NT2/D1 (cell line): ENCODE results near the gene LZTS2.

Source experiments
- DNase-seq: peaks from one replicate; pipeline ENCODE4 v3.0.0-alpha.2; 2011; ENCODE audit warnings: low read depth, low spot score
- H3K27me3 ChIP-seq: 2 replicates; pipeline ENCODE4 v1.6.0; 2011; ENCODE audit warnings: mild to moderate bottlenecking; ENCODE audit not compliant: insufficient read length, insufficient read depth
- H3K36me3 ChIP-seq: 2 replicates; pipeline ENCODE4 v1.6.1; 2011; ENCODE audit warnings: mild to moderate bottlenecking, low read length, mixed read lengths; ENCODE audit not compliant: insufficient read depth, insufficient read length
- H3K4me1 ChIP-seq: 2 replicates; pipeline ENCODE4 v1.5.1; 2011; ENCODE audit not compliant: insufficient read depth, insufficient read length
- H3K4me3 ChIP-seq: 2 replicates; pipeline ENCODE4 v1.5.1; 2011; ENCODE audit warnings: low read depth; ENCODE audit not compliant: insufficient read length
- H3K9ac ChIP-seq: 2 replicates; pipeline ENCODE4 v1.6.0; 2011; ENCODE audit warnings: low read depth; ENCODE audit not compliant: insufficient read length
- H3K9me3 ChIP-seq: 2 replicates; pipeline ENCODE4 v1.5.1; 2011; ENCODE audit warnings: mild to moderate bottlenecking, low read length; ENCODE audit not compliant: insufficient read depth
- SUZ12 ChIP-seq: IDR thresholded peaks from 2 replicates; pipeline ENCODE4 v1.6.1; 2011; ENCODE audit not compliant: insufficient read length, insufficient read depth; ENCODE audit errors: extremely low read depth
- YY1 ChIP-seq: IDR thresholded peaks from 2 replicates; pipeline ENCODE4 v1.6.1; 2011; ENCODE audit not compliant: insufficient read length, insufficient read depth
- ZNF274 ChIP-seq: IDR thresholded peaks from 2 replicates; pipeline ENCODE4 v1.6.1; 2011; ENCODE audit warnings: mild to moderate bottlenecking, low read depth, low read length

The LZTS2 gene

GRCh38 chr10:100996678-100997359 is 2.8 kb upstream of the LZTS2 start:
- Histone ChIP-seq H3K9ac (peak overlapping the region; percentile 91), H3K4me3 (peak overlapping the region; percentile 66), H3K36me3 (peaks cover 32% of the 10 kb centered on the region), H3K27me3 (no peaks in the 10 kb centered on the region), H3K9me3 (no peaks in the 10 kb centered on the region), H3K4me1 (peaks cover 12% of the 10 kb centered on the region)
- TF ChIP-seq YY1 (no peak), SUZ12 (no peak), ZNF274 (no peak)
- DNase-seq: no peak

GRCh38 chr10:100997360-100998182 is 2.0 kb upstream of the LZTS2 start:
- H3K9ac ChIP-seq: peak overlapping the region; percentile 91
- DNase-seq: peak; percentile 68
- H3K36me3 ChIP-seq: peaks cover 37% of the 10 kb centered on the region
- H3K4me3 ChIP-seq: peak overlapping the region; percentile 66
- no peaks in the 10 kb centered on the region for H3K9me3 ChIP-seq
- no peak for TF ChIP-seq SUZ12
- TF ChIP-seq ZNF274: no peak
- no peak for TF ChIP-seq YY1
- H3K4me1 ChIP-seq: peaks cover 12% of the 10 kb centered on the region
- no peaks in the 10 kb centered on the region for H3K27me3 ChIP-seq

- H3K4me3 ChIP-seq: peak overlapping the region; percentile 66
- no peaks in the 10 kb centered on the region for H3K27me3 ChIP-seq
- TF ChIP-seq SUZ12: no peak
- no peak for TF ChIP-seq YY1
- no peak for TF ChIP-seq ZNF274
- peaks cover 38% of the 10 kb centered on the region for H3K36me3 ChIP-seq
- DNase-seq: no peak
- peaks cover 12% of the 10 kb centered on the region for H3K4me1 ChIP-seq
- H3K9ac ChIP-seq: peak overlapping the region; percentile 91
- no peaks in the 10 kb centered on the region for H3K9me3 ChIP-seq
Measured at GRCh38 chr10:100998183-100998990, 1.2 kb upstream of the LZTS2 start.

- H3K4me3 ChIP-seq: peak overlapping the region; percentile 66
- no peak for DNase-seq
- peaks cover 12% of the 10 kb centered on the region for H3K4me1 ChIP-seq
- TF ChIP-seq SUZ12: no peak
- TF ChIP-seq ZNF274: no peak
- TF ChIP-seq YY1: no peak
- H3K36me3 ChIP-seq: peaks cover 38% of the 10 kb centered on the region
- no peaks in the 10 kb centered on the region for H3K9me3 ChIP-seq
- peak overlapping the region; percentile 91 for H3K9ac ChIP-seq
- H3K27me3 ChIP-seq: no peaks in the 10 kb centered on the region
Measured at GRCh38 chr10:100998991-100999741, 442 bp upstream of the LZTS2 start.

GRCh38 chr10:101000127-101000914 is 713 bp downstream of the LZTS2 start:
- Histone ChIP-seq H3K36me3 (peaks cover 40% of the 10 kb centered on the region), H3K4me3 (peak overlapping the region; percentile 66), H3K9ac (peak overlapping the region; percentile 93), H3K27me3 (no peaks in the 10 kb centered on the region), H3K9me3 (no peaks in the 10 kb centered on the region), H3K4me1 (peaks cover 12% of the 10 kb centered on the region)
- no peak for DNase-seq
- TF ChIP-seq SUZ12 (no peak), ZNF274 (no peak), YY1 (no peak)
